Right ventricle myocardium inferior (tissue), 1 donor: ENCODE measurements around the gene OVOL1. TPM values are rescaled to one million over a fixed set of nuclear protein-coding genes. Genes with fewer than 3 reads are reported as not detected.

Experiments used
- ATAC-seq: fragments of 200-7000 bp; cut with Tn5 transposase; one replicate; pipeline ENCODE4 v1.9.1; 2020; ENCODE audit warnings: mild to moderate bottlenecking, moderate library complexity
- DNase-seq: peaks from one replicate; pipeline ENCODE4 v3.0.0; 2021; ENCODE audit errors: missing footprints
- intact Hi-C: fragments of 100-400 bp; cut with DNase I; formaldehyde crosslinking; loops from one replicate; pipeline ENCODE4 v1.11.0; 2022
- total RNA-seq: library from RNA; stranded (reverse); fragmentation: NEBNext Ultra II Directional; extraction: Animal tissue kit (Norgen Biotek cat#: 25700); gene quantifications from one replicate; pipeline ENCODE4 v1.2.1, GENCODE V29; 2021
- donor health status: DM: no; HTN: yes; CAD: no; lungs with severe emphysema.

Gene OVOL1
- total RNA-seq, 1 donor from 2014 or later, result not detected

- peak; percentile 100 for ATAC-seq
- peak; percentile 96 for DNase-seq
- intact Hi-C loops, result no loop called here
These were observed 46.6 kb downstream of the OVOL1 start, which contains the start of gene SNX32 for GRCh38 chr11:65833297-65834030. Gene SNX32, plus strand, starts transcription at chr11:65833963. Its CDS starts 103 bp downstream, at chr11:65834066.

- intact Hi-C loops, result no loop called here
- DNase-seq (no peak), ATAC-seq (no peak)
These were observed 47.3 kb downstream of the OVOL1 start for GRCh38 chr11:65834202-65834601.

- DNase-seq (no peak), ATAC-seq (no peak)
- intact Hi-C loops, result no loop called here
These were observed 55.3 kb downstream of the OVOL1 start for GRCh38 chr11:65842144-65842543.

GRCh38 chr11:65843811-65844210 lies 56.9 kb downstream of the OVOL1 start:
- DNase-seq (no peak), ATAC-seq (no peak)
- intact Hi-C loops, result no loop called here

GRCh38 chr11:65844231-65844872 lies 57.5 kb downstream of the OVOL1 start:
- DNase-seq, result no peak
- intact Hi-C loops, result no loop called here
- no peak for ATAC-seq

Other genes with a start within 250 kb of the OVOL1 start
- gene LTBP3, start 228.7 kb upstream of the OVOL1 start, total RNA-seq, result 72.3 TPM
- 23.3 TPM for gene ZNRD2, start 216.6 kb upstream of the OVOL1 start, total RNA-seq
- 45.1 TPM for gene FAM89B, start 214.5 kb upstream of the OVOL1 start, total RNA-seq
- 61.0 TPM for gene EHBP1L1, start 211.0 kb upstream of the OVOL1 start, total RNA-seq
- 0.43 TPM for gene KCNK7, start 191.3 kb upstream of the OVOL1 start, total RNA-seq
- gene MAP3K11, start 172.8 kb upstream of the OVOL1 start, total RNA-seq, result 40.0 TPM
- 12.4 TPM for gene PCNX3, start 171.3 kb upstream of the OVOL1 start, total RNA-seq
- 28.2 TPM for gene SIPA1, start 149.0 kb upstream of the OVOL1 start, total RNA-seq
- gene RELA, start 124.1 kb upstream of the OVOL1 start, total RNA-seq, result 36.7 TPM
- 44.6 TPM for gene KAT5, start 74.8 kb upstream of the OVOL1 start, total RNA-seq
- gene RNASEH2C, start 66.3 kb upstream of the OVOL1 start, total RNA-seq, result 52.3 TPM
- 6.1 TPM for gene AP5B1, start 6.1 kb upstream of the OVOL1 start, total RNA-seq
- gene SNX32, start 46.9 kb downstream of the OVOL1 start, total RNA-seq, result not detected
- gene CFL1, start 71.1 kb downstream of the OVOL1 start, total RNA-seq, result 386 TPM
- 35.5 TPM for gene MUS81, start 73.4 kb downstream of the OVOL1 start, total RNA-seq
- gene EFEMP2, start 85.7 kb downstream of the OVOL1 start, total RNA-seq, result 83.1 TPM
- gene CTSW, start 92.8 kb downstream of the OVOL1 start, total RNA-seq, result 1.1 TPM
- gene FIBP, start 101.4 kb downstream of the OVOL1 start, total RNA-seq, result 44.7 TPM
- 29.6 TPM for gene CCDC85B, start 103.6 kb downstream of the OVOL1 start, total RNA-seq
- 0.27 TPM for gene FOSL1, start 113.3 kb downstream of the OVOL1 start, total RNA-seq
- 38.5 TPM for gene C11orf68, start 132.0 kb downstream of the OVOL1 start, total RNA-seq
- gene DRAP1, start 132.4 kb downstream of the OVOL1 start, total RNA-seq, result 110 TPM
- gene TSGA10IP, start 158.4 kb downstream of the OVOL1 start, total RNA-seq, result not detected
- gene SART1, start 174.7 kb downstream of the OVOL1 start, total RNA-seq, result 29.9 TPM
- 18.0 TPM for gene EIF1AD, start 215.1 kb downstream of the OVOL1 start, total RNA-seq
- 248 TPM for gene BANF1, start 215.4 kb downstream of the OVOL1 start, total RNA-seq
- not detected for gene CST6, start 224.9 kb downstream of the OVOL1 start, total RNA-seq
- gene CATSPER1, start 239.4 kb downstream of the OVOL1 start, total RNA-seq, result not detected